ENCODE data around the gene IGSF8. TPM values are rescaled to one million over a fixed set of nuclear protein-coding genes. Genes with fewer than 3 reads are reported as not detected.

The IGSF8 gene
- polyA plus RNA-seq, 2 of the 4 experiments (the other 2 are of a cell fraction): 7.3 to 7.8 TPM

DNA sequence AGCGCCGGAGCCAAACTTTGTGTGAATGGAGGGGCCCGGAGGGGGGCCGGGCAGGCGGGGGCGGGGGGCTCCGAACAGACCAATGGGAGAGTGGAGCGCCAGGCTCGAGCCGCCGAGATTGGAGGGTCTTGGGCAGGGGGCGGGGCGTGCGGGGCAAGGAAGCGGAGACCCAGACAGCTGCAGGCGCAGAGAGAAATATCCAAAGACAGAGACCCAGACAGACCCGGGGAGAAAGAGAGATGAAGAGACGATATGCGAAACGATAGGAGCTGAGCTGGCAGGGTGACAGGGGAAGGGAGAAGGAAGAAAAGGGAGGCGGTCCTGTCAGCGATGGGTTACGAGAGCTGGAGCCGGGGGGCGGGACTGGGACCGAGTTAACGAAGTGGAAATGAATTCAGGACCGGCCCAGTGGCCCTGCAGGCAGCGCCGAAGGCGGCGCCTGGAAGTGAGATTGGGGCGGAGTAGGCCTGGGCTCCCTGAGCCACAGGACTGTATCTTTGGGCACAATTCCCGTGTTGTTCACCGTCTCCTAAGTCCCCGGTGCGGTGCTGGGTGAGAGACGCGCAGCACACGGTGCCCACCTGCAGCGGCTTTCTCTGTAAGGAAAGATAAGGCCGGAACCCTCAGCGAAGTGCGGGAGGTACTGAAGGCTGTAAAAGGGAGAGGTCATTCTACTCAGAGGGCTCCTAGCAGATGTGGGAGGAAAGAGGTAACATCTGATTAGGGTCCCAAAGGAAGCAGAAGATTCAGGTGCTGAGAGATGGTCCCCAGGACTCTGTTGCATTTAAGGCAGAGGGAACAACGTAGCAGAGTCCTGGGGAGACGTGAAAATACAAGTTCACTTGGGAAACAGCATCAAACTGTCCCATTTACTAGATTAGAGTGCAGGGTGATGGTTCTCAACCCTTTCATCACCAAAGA, 27.9 kb downstream of the IGSF8 start:
- Histone ChIP-seq H3K4me1 (no peaks in the 10 kb centered on the region), H3K4me3 (peak overlapping the region; percentile 48), H3K27ac (no peak overlapping the region; a peak in 1 of 6 replicates), H3K4me2 (peak overlapping the region; percentile 91), H3K9me3 (no peaks in the 10 kb centered on the region)
- WGBS (ENCODE audit: missing lambda C conversion rate): 30% methylated on average over 31 of the region's 46 CpGs
- ChIA-PET POLR2A (no interaction called here), CTCF (interaction anchor here (4.8 to 30.0 kb wide), 2 partner anchors 13 to 24 kb away, joined by 18 to 409 read pairs; partner anchors contain the start of gene KCNJ9)
- FAIRE-seq (no peak), DNase-seq (ENCODE audit: low read depth in 1 of 2, low spot score in 1 of 2) (peak; percentile 36 to 67), ATAC-seq (peak; percentile 79 to 97)
- TF ChIP-seq JUN (IDR thresholded peaks at IDR 0.05) (no peak), TFCP2L1 (CRISPR knock-in tag; IDR thresholded peaks at IDR 0.05) (no peak), ZC3H11A (IDR thresholded peaks at IDR 0.05) (no peak), HOXB13 (CRISPR knock-in tag; IDR thresholded peaks at IDR 0.05; ENCODE audit: low read depth) (no peak), EHMT2 (IDR thresholded peaks at IDR 0.05; ENCODE audit: low read depth) (no peak), SREBF2 (IDR thresholded peaks at IDR 0.05) (no peak), ESRRA (IDR thresholded peaks at IDR 0.05; ENCODE audit: borderline replicate concordance, low read length) (no peak), RCOR1 (IDR thresholded peaks at IDR 0.05; ENCODE audit: low read depth, low read length) (no peak)
- TF ChIP-seq, protein P1, sequence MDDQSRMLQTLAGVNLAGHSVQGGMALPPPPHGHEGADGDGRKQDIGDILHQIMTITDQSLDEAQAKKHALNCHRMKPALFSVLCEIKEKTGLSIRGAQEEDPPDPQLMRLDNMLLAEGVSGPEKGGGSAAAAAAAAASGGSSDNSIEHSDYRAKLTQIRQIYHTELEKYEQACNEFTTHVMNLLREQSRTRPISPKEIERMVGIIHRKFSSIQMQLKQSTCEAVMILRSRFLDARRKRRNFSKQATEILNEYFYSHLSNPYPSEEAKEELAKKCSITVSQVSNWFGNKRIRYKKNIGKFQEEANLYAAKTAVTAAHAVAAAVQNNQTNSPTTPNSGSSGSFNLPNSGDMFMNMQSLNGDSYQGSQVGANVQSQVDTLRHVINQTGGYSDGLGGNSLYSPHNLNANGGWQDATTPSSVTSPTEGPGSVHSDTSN (IDR thresholded peaks at IDR 0.05): no peak

DNA sequence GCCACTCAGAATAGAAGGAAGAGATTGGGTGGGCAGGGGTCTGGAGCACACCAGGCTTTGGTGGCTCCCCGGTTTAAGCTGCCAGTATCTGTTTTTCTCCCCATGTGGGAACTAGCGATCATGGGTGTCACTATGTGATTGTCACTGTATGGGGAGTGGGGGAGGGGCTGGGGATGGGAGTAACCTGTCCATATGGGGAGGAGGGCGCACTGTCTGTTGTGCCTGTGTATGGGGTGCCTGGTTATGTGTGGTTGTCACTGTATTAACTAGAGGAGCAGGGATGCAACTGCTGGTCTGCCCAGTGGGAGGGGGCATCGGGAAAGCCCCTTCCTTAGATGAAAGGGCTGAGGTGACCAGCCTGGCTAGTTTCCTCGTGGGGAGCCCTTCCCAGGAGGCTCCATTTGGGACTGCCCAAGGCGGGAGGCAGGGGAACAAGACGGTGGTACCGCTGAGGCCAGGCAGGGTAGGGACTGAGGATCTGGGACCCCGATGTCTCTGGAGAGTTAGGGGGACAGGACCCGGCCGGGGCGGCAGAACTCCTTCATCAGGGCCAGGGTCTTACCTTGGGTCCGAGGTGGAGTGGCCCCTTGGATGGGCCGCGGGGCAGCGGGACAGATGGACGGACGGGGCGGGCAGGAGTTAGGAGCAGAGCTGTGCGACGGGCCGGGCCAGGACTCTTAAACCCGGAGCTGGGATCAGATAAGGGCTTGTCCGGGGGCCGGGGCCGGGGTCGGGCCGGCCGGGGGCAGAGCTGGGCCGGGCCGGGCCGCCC, 28.8 kb downstream of the IGSF8 start, which contains the start of gene KCNJ10:
Gene KCNJ10 (minus strand): TSS at position 701 of the 772 bp plus-strand sequence. CDS start 27,628 bp downstream, outside the sequence.
- ATAC-seq: peak; percentile 69 to 72

DNA sequence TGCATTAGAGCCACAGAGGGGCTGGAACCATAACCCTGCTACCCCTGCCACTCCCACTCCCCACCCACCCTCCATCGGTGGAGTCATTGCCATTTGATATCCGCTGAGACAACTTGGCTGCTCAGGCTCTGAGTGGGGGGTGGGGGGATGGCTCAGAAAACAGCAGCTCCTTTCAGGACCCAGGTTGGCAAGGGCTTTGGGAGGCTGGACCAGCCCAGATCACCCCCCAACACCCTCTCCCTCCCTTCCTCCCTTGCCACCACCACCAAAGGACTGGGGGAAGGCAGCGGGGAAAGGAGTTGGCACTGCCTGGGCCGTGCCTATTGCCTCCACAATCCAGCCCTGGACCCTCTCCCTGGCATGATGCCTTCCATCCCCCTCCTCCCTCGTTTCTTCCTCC, 30.2 kb downstream of the IGSF8 start:
- H3K4me3 ChIP-seq: no peak overlapping the region
- DNase-seq (ENCODE audit: low read depth in 1 of 2, low spot score in 1 of 2) (no peak), ATAC-seq (no peak), FAIRE-seq (no peak)
- no peaks in the 10 kb centered on the region for H3K4me1 ChIP-seq
- no peaks in the 10 kb centered on the region for H3K9me3 ChIP-seq
- no peak overlapping the region for H3K4me2 ChIP-seq
- ChIA-PET CTCF (interaction anchor here (0.9 to 30.0 kb wide), 4 partner anchors 15 to 63 kb away, joined by 3 to 409 read pairs (median 8); partner anchors contain the start of gene KCNJ9), POLR2A (no interaction called here)
- H3K27ac ChIP-seq: no peak overlapping the region
- 42% methylated on average over 4 of the region's 5 CpGs for WGBS (ENCODE audit: missing lambda C conversion rate)
- TF ChIP-seq EP300 (IDR thresholded peaks at IDR 0.05): no peak
- TF ChIP-seq POLR2AphosphoS2 (conservative IDR thresholded peaks at IDR 0.05; ENCODE audit: low read length): no peak
- TF ChIP-seq FOSB (CRISPR knock-in tag; IDR thresholded peaks at IDR 0.05): no peak
- no peak for TF ChIP-seq SMC3 (IDR thresholded peaks at IDR 0.05)
- TF ChIP-seq, protein P2, sequence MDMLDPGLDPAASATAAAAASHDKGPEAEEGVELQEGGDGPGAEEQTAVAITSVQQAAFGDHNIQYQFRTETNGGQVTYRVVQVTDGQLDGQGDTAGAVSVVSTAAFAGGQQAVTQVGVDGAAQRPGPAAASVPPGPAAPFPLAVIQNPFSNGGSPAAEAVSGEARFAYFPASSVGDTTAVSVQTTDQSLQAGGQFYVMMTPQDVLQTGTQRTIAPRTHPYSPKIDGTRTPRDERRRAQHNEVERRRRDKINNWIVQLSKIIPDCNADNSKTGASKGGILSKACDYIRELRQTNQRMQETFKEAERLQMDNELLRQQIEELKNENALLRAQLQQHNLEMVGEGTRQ (IDR thresholded peaks at IDR 0.05): no peak
- no peak for TF ChIP-seq TP53 (CRISPR knock-in tag; IDR thresholded peaks at IDR 0.05)
- TF ChIP-seq SREBF2 (IDR thresholded peaks at IDR 0.05): no peak
- TF ChIP-seq CEBPB (IDR thresholded peaks at IDR 0.05): no peak
- no peak for TF ChIP-seq CBX2 (IDR thresholded peaks at IDR 0.05; ENCODE audit: borderline replicate concordance, low read depth)
- TF ChIP-seq HOXA7 (CRISPR knock-in tag; IDR thresholded peaks at IDR 0.05): no peak
- TF ChIP-seq, protein P3, sequence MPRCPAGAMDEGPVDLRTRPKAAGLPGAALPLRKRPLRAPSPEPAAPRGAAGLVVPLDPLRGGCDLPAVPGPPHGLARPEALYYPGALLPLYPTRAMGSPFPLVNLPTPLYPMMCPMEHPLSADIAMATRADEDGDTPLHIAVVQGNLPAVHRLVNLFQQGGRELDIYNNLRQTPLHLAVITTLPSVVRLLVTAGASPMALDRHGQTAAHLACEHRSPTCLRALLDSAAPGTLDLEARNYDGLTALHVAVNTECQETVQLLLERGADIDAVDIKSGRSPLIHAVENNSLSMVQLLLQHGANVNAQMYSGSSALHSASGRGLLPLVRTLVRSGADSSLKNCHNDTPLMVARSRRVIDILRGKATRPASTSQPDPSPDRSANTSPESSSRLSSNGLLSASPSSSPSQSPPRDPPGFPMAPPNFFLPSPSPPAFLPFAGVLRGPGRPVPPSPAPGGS (IDR thresholded peaks at IDR 0.05): no peak
- TF ChIP-seq MYC (IDR thresholded peaks at IDR 0.05; ENCODE audit: borderline replicate concordance, low read length): no peak
- TF ChIP-seq, protein P4, sequence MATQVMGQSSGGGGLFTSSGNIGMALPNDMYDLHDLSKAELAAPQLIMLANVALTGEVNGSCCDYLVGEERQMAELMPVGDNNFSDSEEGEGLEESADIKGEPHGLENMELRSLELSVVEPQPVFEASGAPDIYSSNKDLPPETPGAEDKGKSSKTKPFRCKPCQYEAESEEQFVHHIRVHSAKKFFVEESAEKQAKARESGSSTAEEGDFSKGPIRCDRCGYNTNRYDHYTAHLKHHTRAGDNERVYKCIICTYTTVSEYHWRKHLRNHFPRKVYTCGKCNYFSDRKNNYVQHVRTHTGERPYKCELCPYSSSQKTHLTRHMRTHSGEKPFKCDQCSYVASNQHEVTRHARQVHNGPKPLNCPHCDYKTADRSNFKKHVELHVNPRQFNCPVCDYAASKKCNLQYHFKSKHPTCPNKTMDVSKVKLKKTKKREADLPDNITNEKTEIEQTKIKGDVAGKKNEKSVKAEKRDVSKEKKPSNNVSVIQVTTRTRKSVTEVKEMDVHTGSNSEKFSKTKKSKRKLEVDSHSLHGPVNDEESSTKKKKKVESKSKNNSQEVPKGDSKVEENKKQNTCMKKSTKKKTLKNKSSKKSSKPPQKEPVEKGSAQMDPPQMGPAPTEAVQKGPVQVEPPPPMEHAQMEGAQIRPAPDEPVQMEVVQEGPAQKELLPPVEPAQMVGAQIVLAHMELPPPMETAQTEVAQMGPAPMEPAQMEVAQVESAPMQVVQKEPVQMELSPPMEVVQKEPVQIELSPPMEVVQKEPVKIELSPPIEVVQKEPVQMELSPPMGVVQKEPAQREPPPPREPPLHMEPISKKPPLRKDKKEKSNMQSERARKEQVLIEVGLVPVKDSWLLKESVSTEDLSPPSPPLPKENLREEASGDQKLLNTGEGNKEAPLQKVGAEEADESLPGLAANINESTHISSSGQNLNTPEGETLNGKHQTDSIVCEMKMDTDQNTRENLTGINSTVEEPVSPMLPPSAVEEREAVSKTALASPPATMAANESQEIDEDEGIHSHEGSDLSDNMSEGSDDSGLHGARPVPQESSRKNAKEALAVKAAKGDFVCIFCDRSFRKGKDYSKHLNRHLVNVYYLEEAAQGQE (IDR thresholded peaks at IDR 0.05): no peak
- TF ChIP-seq, protein P1 (IDR thresholded peaks at IDR 0.05): no peak
- TF ChIP-seq ESRRA (IDR thresholded peaks at IDR 0.05; ENCODE audit: borderline replicate concordance, low read length): no peak

More for the DNA sequence above, 28.8 kb downstream of the IGSF8 start, which contains the start of gene KCNJ10:
- H3K9me3 ChIP-seq: no peaks in the 10 kb centered on the region
- no peak for DNase-seq (ENCODE audit: low read depth in 1 of 2, low spot score in 1 of 2)
- no peak for FAIRE-seq
- POLR2A ChIA-PET: no interaction called here
- H3K4me3 ChIP-seq: peak within 1 kb of the TSS; percentile 48
- H3K4me2 ChIP-seq: peak within 1 kb of the TSS; percentile 91
- WGBS (ENCODE audit: missing lambda C conversion rate): 33% methylated on average over 18 of the region's 32 CpGs
- CTCF ChIA-PET: interaction anchor here (0.9 to 30.0 kb wide), 4 partner anchors 14 to 64 kb away, joined by 3 to 409 read pairs (median 14); partner anchors contain the start of gene KCNJ9
- TF ChIP-seq JUN (IDR thresholded peaks at IDR 0.05): no peak
- no peak for TF ChIP-seq ESRRA (IDR thresholded peaks at IDR 0.05; ENCODE audit: borderline replicate concordance, low read length)
- H3K4me1 ChIP-seq: no peaks in the 10 kb centered on the region
- no peak within 1 kb of the TSS; a peak in 1 of 6 replicates for H3K27ac ChIP-seq

Data from A549 (cell line).